ENCODE data around the gene BRPF1.

BRPF1 gene

DNA sequence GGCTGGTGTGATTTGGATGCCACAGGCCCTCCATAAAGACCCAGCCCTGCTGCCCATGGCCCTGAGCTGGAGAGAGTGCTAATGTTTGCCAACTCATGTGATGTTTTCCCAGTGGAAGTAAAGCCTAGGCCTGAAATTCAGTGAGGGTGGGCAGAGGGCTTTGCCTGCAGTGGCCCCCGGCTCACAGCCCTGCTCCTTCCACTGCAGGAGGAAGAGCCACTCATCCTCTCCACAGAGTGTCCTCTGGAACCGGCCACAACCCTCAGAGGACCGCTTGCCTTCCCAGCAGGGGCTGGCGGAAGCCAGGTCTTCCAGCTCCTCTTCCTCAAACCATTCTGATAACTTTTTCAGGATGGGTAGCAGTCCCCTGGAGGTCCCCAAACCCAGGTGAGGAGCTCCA is 41.8 kb upstream of the BRPF1 start:
- Histone ChIP-seq H2AK5ac (ENCODE audit: low read length) (no peak overlapping the region), H3K27me3 (ENCODE audit: insufficient read depth, low read length) (no peaks in the 10 kb centered on the region), H3K9ac (ENCODE audit: low read length) (no peak overlapping the region), H3K23ac (ENCODE audit: low read length) (no peak overlapping the region), H4K91ac (ENCODE audit: low read depth, low read length) (no peak overlapping the region), H2BK12ac (ENCODE audit: low read length) (no peak overlapping the region), H2BK5ac (ENCODE audit: low read depth, low read length, poor library complexity) (no peak overlapping the region), H3K27ac (ENCODE audit: low read depth, low read length) (no peak overlapping the region), H3K36me3 (ENCODE audit: control insufficient read depth in 1 of 2, insufficient read depth in 2 of 2, low read length in 2 of 2) (peaks cover 63 to 84% of the 10 kb centered on the region in 2 experiments), H2BK120ac (ENCODE audit: insufficient read depth, low read length, poor library complexity) (no peak overlapping the region), H3K4me1 (ENCODE audit: control insufficient read depth in 1 of 2, insufficient read depth in 2 of 2, low read length in 2 of 2) (no peaks in the 10 kb centered on the region), H3K18ac (ENCODE audit: low read length) (no peak overlapping the region), H3K4me2 (ENCODE audit: low read length) (no peak overlapping the region), H3K4ac (ENCODE audit: low read depth, low read length) (no peak overlapping the region), H4K12ac (ENCODE audit: low read depth, low read length) (no peak overlapping the region), H3K79me1 (ENCODE audit: low read length) (no peaks in the 10 kb centered on the region), H3K14ac (ENCODE audit: low read length) (no peak overlapping the region), H3K9me3 (ENCODE audit: insufficient read depth, low read depth, low read length) (no peaks in the 10 kb centered on the region), H4K8ac (ENCODE audit: low read depth, low read length) (no peak overlapping the region), H3K4me3 (ENCODE audit: low read depth, low read length) (no peak overlapping the region), H2AFZ (ENCODE audit: insufficient read depth, low read length, poor library complexity) (no peak overlapping the region), H3K79me2 (ENCODE audit: control insufficient read depth, insufficient read depth, low read length, poor library complexity) (no peaks in the 10 kb centered on the region)
- no peak for DNase-seq
- no CpG with 5 or more reads among the region's 4 CpGs for WGBS (ENCODE audit: extremely low coverage, insufficient coverage, insufficient read length)

DNA sequence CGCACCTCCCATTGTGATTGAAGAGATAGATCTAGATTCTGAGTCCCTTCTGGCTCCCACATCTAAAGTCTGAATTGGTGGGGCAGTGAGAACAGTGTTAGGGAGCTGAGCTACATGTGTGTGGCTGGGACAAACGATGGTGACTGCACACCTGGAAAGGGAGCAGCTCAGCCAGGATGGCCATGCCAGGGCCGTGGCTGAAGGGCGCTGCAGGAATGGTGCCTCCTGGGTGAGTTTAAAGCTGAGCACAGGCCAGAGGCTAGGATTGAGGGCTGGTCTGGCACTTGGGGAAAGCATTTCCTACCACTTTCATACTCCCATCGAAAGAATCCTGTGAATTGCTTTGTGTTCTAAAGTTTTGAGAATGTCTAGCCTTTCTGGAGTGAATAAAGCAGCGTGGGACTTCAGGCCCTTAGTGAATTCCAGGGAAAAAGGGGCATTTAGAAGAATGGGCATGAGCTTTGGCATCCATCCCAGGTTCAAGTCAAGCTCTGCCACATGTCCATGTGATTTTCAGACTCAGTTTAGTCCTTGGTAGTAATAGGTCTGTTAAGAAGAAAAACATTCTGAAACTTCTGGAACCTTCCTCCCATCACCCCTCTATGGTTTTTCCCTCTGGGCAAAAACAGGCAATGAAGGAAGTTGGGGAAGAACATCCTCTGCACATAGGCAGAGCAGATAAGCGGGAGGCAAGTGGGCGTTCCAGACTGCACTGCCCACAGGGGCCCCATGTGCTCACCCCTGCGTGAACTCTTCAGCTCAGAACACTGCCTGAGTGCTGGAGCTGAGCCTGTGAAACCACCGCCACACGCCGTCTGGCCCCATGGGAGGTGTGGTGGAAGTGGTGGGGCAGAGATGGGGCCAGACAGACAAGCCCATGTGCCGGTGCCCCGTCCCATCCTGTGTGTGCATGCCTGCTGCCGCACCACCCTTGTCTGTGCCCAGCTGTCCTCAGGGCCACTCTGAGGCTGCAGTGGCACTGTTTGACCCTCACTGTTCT is 40.8 kb upstream of the BRPF1 start:
- Histone ChIP-seq H2BK5ac (ENCODE audit: low read depth, low read length, poor library complexity) (no peak overlapping the region), H3K4me3 (ENCODE audit: low read depth, low read length) (no peak overlapping the region), H3K4ac (ENCODE audit: low read depth, low read length) (no peak overlapping the region), H2AK5ac (ENCODE audit: low read length) (no peak overlapping the region), H3K23ac (ENCODE audit: low read length) (no peak overlapping the region), H3K27ac (ENCODE audit: low read depth, low read length) (no peak overlapping the region), H3K4me1 (ENCODE audit: control insufficient read depth in 1 of 2, insufficient read depth in 2 of 2, low read length in 2 of 2) (no peaks in the 10 kb centered on the region), H3K14ac (ENCODE audit: low read length) (no peak overlapping the region), H4K8ac (ENCODE audit: low read depth, low read length) (no peak overlapping the region), H3K79me2 (ENCODE audit: control insufficient read depth, insufficient read depth, low read length, poor library complexity) (no peaks in the 10 kb centered on the region), H3K18ac (ENCODE audit: low read length) (no peak overlapping the region), H3K36me3 (ENCODE audit: control insufficient read depth in 1 of 2, insufficient read depth in 2 of 2, low read length in 2 of 2) (peaks cover 63 to 83% of the 10 kb centered on the region in 2 experiments), H3K4me2 (ENCODE audit: low read length) (no peak overlapping the region), H2BK12ac (ENCODE audit: low read length) (no peak overlapping the region), H2BK120ac (ENCODE audit: insufficient read depth, low read length, poor library complexity) (no peak overlapping the region), H3K9ac (ENCODE audit: low read length) (no peak overlapping the region), H3K79me1 (ENCODE audit: low read length) (no peaks in the 10 kb centered on the region), H2AFZ (ENCODE audit: insufficient read depth, low read length, poor library complexity) (no peak overlapping the region), H4K12ac (ENCODE audit: low read depth, low read length) (no peak overlapping the region), H4K91ac (ENCODE audit: low read depth, low read length) (no peak overlapping the region), H3K27me3 (ENCODE audit: insufficient read depth, low read length) (no peaks in the 10 kb centered on the region), H3K9me3 (ENCODE audit: insufficient read depth, low read depth, low read length) (no peaks in the 10 kb centered on the region)
- DNase-seq: no peak
- WGBS (ENCODE audit: extremely low coverage, insufficient coverage, insufficient read length): no CpG with 5 or more reads among the region's 15 CpGs

DNA sequence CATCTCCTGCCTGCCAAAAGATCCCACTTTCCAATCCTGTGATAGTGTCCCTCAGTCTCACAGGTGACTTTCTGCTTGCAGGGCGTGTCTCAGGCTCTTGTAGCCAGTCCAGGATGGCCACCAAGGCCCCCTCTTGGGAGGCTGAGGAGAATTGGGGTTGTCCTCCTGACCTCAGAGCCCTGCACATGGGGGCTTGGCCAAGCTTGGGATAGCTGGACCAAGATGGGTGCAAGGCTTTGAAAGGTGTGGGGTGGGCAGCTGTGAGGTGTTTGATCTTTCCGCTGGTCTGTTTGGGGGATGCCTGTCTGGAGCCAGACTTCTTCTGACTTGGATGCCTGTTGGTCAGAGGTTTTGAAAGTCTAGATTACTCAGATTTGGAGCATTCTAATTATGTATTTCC is 39.9 kb upstream of the BRPF1 start:
- H3K27ac ChIP-seq (ENCODE audit: low read depth, low read length): no peak overlapping the region
- no peak overlapping the region for H2BK5ac ChIP-seq (ENCODE audit: low read depth, low read length, poor library complexity)
- H3K4me3 ChIP-seq (ENCODE audit: low read depth, low read length): no peak overlapping the region
- no peak overlapping the region for H4K91ac ChIP-seq (ENCODE audit: low read depth, low read length)
- H3K27me3 ChIP-seq (ENCODE audit: insufficient read depth, low read length): no peaks in the 10 kb centered on the region
- no peak overlapping the region for H3K4ac ChIP-seq (ENCODE audit: low read depth, low read length)
- H2BK120ac ChIP-seq (ENCODE audit: insufficient read depth, low read length, poor library complexity): no peak overlapping the region
- H3K14ac ChIP-seq (ENCODE audit: low read length): no peak overlapping the region
- no peaks in the 10 kb centered on the region for H3K9me3 ChIP-seq (ENCODE audit: insufficient read depth, low read depth, low read length)
- no peak overlapping the region for H2BK12ac ChIP-seq (ENCODE audit: low read length)
- H3K4me2 ChIP-seq (ENCODE audit: low read length): no peak overlapping the region
- WGBS (ENCODE audit: extremely low coverage, insufficient coverage, insufficient read length): no CpG with 5 or more reads among the region's 2 CpGs
- H3K18ac ChIP-seq (ENCODE audit: low read length): no peak overlapping the region
- DNase-seq: no peak
- no peaks in the 10 kb centered on the region for H3K79me2 ChIP-seq (ENCODE audit: control insufficient read depth, insufficient read depth, low read length, poor library complexity)
- no peaks in the 10 kb centered on the region for H3K4me1 ChIP-seq (ENCODE audit: control insufficient read depth in 1 of 2, insufficient read depth in 2 of 2, low read length in 2 of 2)
- H4K8ac ChIP-seq (ENCODE audit: low read depth, low read length): no peak overlapping the region
- H3K9ac ChIP-seq (ENCODE audit: low read length): no peak overlapping the region
- peaks cover 56 to 79% of the 10 kb centered on the region in 2 experiments for H3K36me3 ChIP-seq (ENCODE audit: control insufficient read depth in 1 of 2, insufficient read depth in 2 of 2, low read length in 2 of 2)
- H4K12ac ChIP-seq (ENCODE audit: low read depth, low read length): no peak overlapping the region
- H3K79me1 ChIP-seq (ENCODE audit: low read length): no peaks in the 10 kb centered on the region
- no peak overlapping the region for H3K23ac ChIP-seq (ENCODE audit: low read length)
- H2AFZ ChIP-seq (ENCODE audit: insufficient read depth, low read length, poor library complexity): no peak overlapping the region
- no peak overlapping the region for H2AK5ac ChIP-seq (ENCODE audit: low read length)

DNA sequence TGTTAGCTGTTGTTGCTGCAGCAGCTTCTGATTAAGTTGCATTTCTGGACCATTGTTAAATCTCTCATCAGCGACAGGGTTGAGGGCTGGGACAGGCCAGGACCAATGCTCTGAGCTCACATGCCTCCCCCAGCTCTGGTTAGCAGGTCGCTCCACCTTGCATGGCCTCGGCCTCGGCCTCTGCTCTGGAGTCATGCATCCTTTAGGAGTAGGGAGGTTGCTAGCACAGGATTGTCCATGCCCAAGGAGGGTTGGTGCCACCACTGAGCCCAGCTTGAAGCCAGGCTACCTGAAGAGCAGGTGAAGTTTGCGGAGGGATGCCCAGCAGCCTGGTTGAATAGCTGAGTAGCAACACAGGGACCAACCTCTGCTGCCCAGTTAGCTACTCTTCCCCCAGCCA is 39.1 kb upstream of the BRPF1 start:
- Histone ChIP-seq H3K14ac (ENCODE audit: low read length) (no peak overlapping the region), H3K9ac (ENCODE audit: low read length) (no peak overlapping the region), H3K4me2 (ENCODE audit: low read length) (no peak overlapping the region), H3K79me1 (ENCODE audit: low read length) (no peaks in the 10 kb centered on the region), H2AK5ac (ENCODE audit: low read length) (no peak overlapping the region), H3K36me3 (ENCODE audit: control insufficient read depth in 1 of 2, insufficient read depth in 2 of 2, low read length in 2 of 2) (peaks cover 56 to 75% of the 10 kb centered on the region in 2 experiments), H3K18ac (ENCODE audit: low read length) (no peak overlapping the region), H3K4ac (ENCODE audit: low read depth, low read length) (no peak overlapping the region), H2AFZ (ENCODE audit: insufficient read depth, low read length, poor library complexity) (no peak overlapping the region), H2BK5ac (ENCODE audit: low read depth, low read length, poor library complexity) (no peak overlapping the region), H3K27me3 (ENCODE audit: insufficient read depth, low read length) (no peaks in the 10 kb centered on the region), H3K4me1 (ENCODE audit: control insufficient read depth in 1 of 2, insufficient read depth in 2 of 2, low read length in 2 of 2) (no peaks in the 10 kb centered on the region), H4K91ac (ENCODE audit: low read depth, low read length) (no peak overlapping the region), H4K8ac (ENCODE audit: low read depth, low read length) (no peak overlapping the region), H3K79me2 (ENCODE audit: control insufficient read depth, insufficient read depth, low read length, poor library complexity) (no peaks in the 10 kb centered on the region), H3K23ac (ENCODE audit: low read length) (no peak overlapping the region), H3K27ac (ENCODE audit: low read depth, low read length) (no peak overlapping the region), H2BK12ac (ENCODE audit: low read length) (no peak overlapping the region), H3K4me3 (ENCODE audit: low read depth, low read length) (peak overlapping the region; percentile 18), H3K9me3 (ENCODE audit: insufficient read depth, low read depth, low read length) (no peaks in the 10 kb centered on the region), H4K12ac (ENCODE audit: low read depth, low read length) (no peak overlapping the region), H2BK120ac (ENCODE audit: insufficient read depth, low read length, poor library complexity) (no peak overlapping the region)
- no CpG with 5 or more reads among the region's 5 CpGs for WGBS (ENCODE audit: extremely low coverage, insufficient coverage, insufficient read length)
- no peak for DNase-seq

All from trophoblast cell (in vitro differentiated cells and primary cell).